ENCODE measurements around the gene RNMT.

RNMT gene

GRCh38 chr18:13703899-13704298 lies 22.6 kb upstream of the RNMT start:
- no peaks in the 10 kb centered on the region for H3K27me3 ChIP-seq (ENCODE audit: insufficient read depth, low read depth)
- no peaks in the 10 kb centered on the region for H3K36me3 ChIP-seq (ENCODE audit: insufficient read depth)
- TF ChIP-seq CTCF (conservative IDR thresholded peaks at IDR 0.05; ENCODE audit: low read depth, low read length), result no peak
- H3K4me1 ChIP-seq (ENCODE audit: low read depth, poor library complexity, severe bottlenecking), result no peaks in the 10 kb centered on the region
- no peaks in the 10 kb centered on the region for H4K20me1 ChIP-seq (ENCODE audit: insufficient read depth)
- H3K9ac ChIP-seq, result no peak overlapping the region
- H3K4me2 ChIP-seq, result no peak overlapping the region
- H3K79me2 ChIP-seq (ENCODE audit: insufficient read depth, low read depth), result peaks cover 6% of the 10 kb centered on the region; the same call in 1 of the 2 replicates
- no peak overlapping the region for H2AFZ ChIP-seq (ENCODE audit: low read depth)
- no peak overlapping the region for H3K4me3 ChIP-seq (IDR thresholded peaks at IDR 0.05; ENCODE audit: insufficient read depth, low read depth, low read length)
- H3K27ac ChIP-seq, result no peak overlapping the region

- Histone ChIP-seq H3K4me2 (no peak overlapping the region), H3K9ac (no peak overlapping the region), H4K20me1 (ENCODE audit: insufficient read depth) (no peaks in the 10 kb centered on the region), H3K36me3 (ENCODE audit: insufficient read depth) (no peaks in the 10 kb centered on the region), H2AFZ (ENCODE audit: low read depth) (no peak overlapping the region), H3K27ac (no peak overlapping the region), H3K4me1 (ENCODE audit: low read depth, poor library complexity, severe bottlenecking) (no peaks in the 10 kb centered on the region), H3K27me3 (ENCODE audit: insufficient read depth, low read depth) (no peaks in the 10 kb centered on the region), H3K4me3 (IDR thresholded peaks at IDR 0.05; ENCODE audit: insufficient read depth, low read depth, low read length) (no peak overlapping the region), H3K79me2 (ENCODE audit: insufficient read depth, low read depth) (peaks cover 34% of the 10 kb centered on the region; the same call in 1 of the 2 replicates)
- TF ChIP-seq CTCF (conservative IDR thresholded peaks at IDR 0.05; ENCODE audit: low read depth, low read length), result no peak
Measured at GRCh38 chr18:13710414-13710831, 16.1 kb upstream of the RNMT start.

GRCh38 chr18:13712400-13713131 lies 13.9 kb upstream of the RNMT start:
- H3K27me3 ChIP-seq (ENCODE audit: insufficient read depth, low read depth), result no peaks in the 10 kb centered on the region
- no peaks in the 10 kb centered on the region for H4K20me1 ChIP-seq (ENCODE audit: insufficient read depth)
- H3K4me3 ChIP-seq (IDR thresholded peaks at IDR 0.05; ENCODE audit: insufficient read depth, low read depth, low read length), result no peak overlapping the region
- H3K79me2 ChIP-seq (ENCODE audit: insufficient read depth, low read depth), result peaks cover 43% of the 10 kb centered on the region; the same call in 1 of the 2 replicates
- no peak overlapping the region for H3K4me2 ChIP-seq
- H3K36me3 ChIP-seq (ENCODE audit: insufficient read depth), result no peaks in the 10 kb centered on the region
- no peak overlapping the region for H3K9ac ChIP-seq
- H3K4me1 ChIP-seq (ENCODE audit: low read depth, poor library complexity, severe bottlenecking), result no peaks in the 10 kb centered on the region
- no peak overlapping the region for H3K27ac ChIP-seq
- TF ChIP-seq CTCF (conservative IDR thresholded peaks at IDR 0.05; ENCODE audit: low read depth, low read length), result no peak
- no peak overlapping the region for H2AFZ ChIP-seq (ENCODE audit: low read depth)

- H3K9ac ChIP-seq, result no peak overlapping the region
- H3K79me2 ChIP-seq (ENCODE audit: insufficient read depth, low read depth), result peaks cover 48% of the 10 kb centered on the region; the same call in 1 of the 2 replicates
- no peak overlapping the region for H2AFZ ChIP-seq (ENCODE audit: low read depth)
- no peak overlapping the region for H3K4me2 ChIP-seq
- no peaks in the 10 kb centered on the region for H4K20me1 ChIP-seq (ENCODE audit: insufficient read depth)
- H3K27ac ChIP-seq, result no peak overlapping the region
- H3K4me1 ChIP-seq (ENCODE audit: low read depth, poor library complexity, severe bottlenecking), result no peaks in the 10 kb centered on the region
- H3K4me3 ChIP-seq (IDR thresholded peaks at IDR 0.05; ENCODE audit: insufficient read depth, low read depth, low read length), result no peak overlapping the region
- no peak for TF ChIP-seq CTCF (conservative IDR thresholded peaks at IDR 0.05; ENCODE audit: low read depth, low read length)
- no peaks in the 10 kb centered on the region for H3K36me3 ChIP-seq (ENCODE audit: insufficient read depth)
- H3K27me3 ChIP-seq (ENCODE audit: insufficient read depth, low read depth), result no peaks in the 10 kb centered on the region
Measured at GRCh38 chr18:13713455-13714055, 12.9 kb upstream of the RNMT start.

Measured in KMS-11 (cell line).